Stimulated activated CD8-positive, alpha-beta memory T cell treated with anti-CD3 and anti-CD28 coated beads, Interleukin-7, amount 100 ng/mL, for 1 hour (primary cell): ENCODE data around the gene ZNF839.
"Not testable (repeated sequence)": the region's sequence is repeated elsewhere in the genome, so short reads cannot be mapped to it uniquely, and the experiment has no call there.

Experiments
- DNase-seq, 2 donors: peaks; one replicate each; pipeline ENCODE4 v3.0.0-alpha.2; 2020; ENCODE audit warnings: low read depth in 2 of 2

Gene ZNF839

GRCh38 chr14:102342238-102342637 is 22.7 kb downstream of the ZNF839 start:
- no peak for DNase-seq

GRCh38 chr14:102344084-102344483 is 24.5 kb downstream of the ZNF839 start:
- DNase-seq = no peak

- DNase-seq = no peak
Observed at GRCh38 chr14:102344485-102344884, 24.9 kb downstream of the ZNF839 start.

GRCh38 chr14:102345232-102345631 is 25.7 kb downstream of the ZNF839 start:
- no peak for DNase-seq

- no peak for DNase-seq
Observed at GRCh38 chr14:102346645-102347044, 27.1 kb downstream of the ZNF839 start.

- no peak for DNase-seq
Observed at GRCh38 chr14:102348376-102348775, 28.8 kb downstream of the ZNF839 start.

- DNase-seq = no peak
Observed at GRCh38 chr14:102351023-102351422, 31.5 kb downstream of the ZNF839 start.

- DNase-seq = not testable (repeated sequence)
Observed at GRCh38 chr14:102351593-102351992, 32.0 kb downstream of the ZNF839 start.

GRCh38 chr14:102352213-102352612 is 32.7 kb downstream of the ZNF839 start:
- no peak for DNase-seq

GRCh38 chr14:102353126-102353619 is 33.6 kb downstream of the ZNF839 start:
- no peak for DNase-seq

- DNase-seq = no peak
Observed at GRCh38 chr14:102356280-102356679, 36.7 kb downstream of the ZNF839 start.

- no peak for DNase-seq
Observed at GRCh38 chr14:102359341-102359740, 39.8 kb downstream of the ZNF839 start.

GRCh38 chr14:102360388-102360787 is 40.8 kb downstream of the ZNF839 start:
- no peak for DNase-seq

- DNase-seq = no peak
Observed at GRCh38 chr14:102362084-102362483, 42.5 kb downstream of the ZNF839 start.

GRCh38 chr14:102362545-102363181 is 43.1 kb downstream of the ZNF839 start, which contains the start of the genes CINP and TECPR2:
Gene CINP, minus strand, starts transcription at chr14:102362890. Its CDS starts 39 bp downstream, at chr14:102362851.
Gene TECPR2, plus strand, starts transcription at chr14:102362941. Its CDS starts 13,781 bp downstream, at chr14:102376722.
- peak; percentile 96 to 97 for DNase-seq

- peak in 1 of 2 donors; percentile 0 for DNase-seq
Observed at GRCh38 chr14:102363182-102363943, 43.8 kb downstream of the ZNF839 start.

GRCh38 chr14:102370305-102370809 is 50.8 kb downstream of the ZNF839 start:
- no peak for DNase-seq

GRCh38 chr14:102371361-102371760 is 51.8 kb downstream of the ZNF839 start:
- no peak for DNase-seq

- DNase-seq = no peak
Observed at GRCh38 chr14:102373110-102373509, 53.6 kb downstream of the ZNF839 start.

- no peak for DNase-seq
Observed at GRCh38 chr14:102374264-102374663, 54.7 kb downstream of the ZNF839 start.

- no peak for DNase-seq
Observed at GRCh38 chr14:102375119-102375518, 55.6 kb downstream of the ZNF839 start.

GRCh38 chr14:102377696-102378095 is 58.1 kb downstream of the ZNF839 start:
- DNase-seq = no peak

- DNase-seq = no peak
Observed at GRCh38 chr14:102378830-102379229, 59.3 kb downstream of the ZNF839 start.
